ENCODE measurements around the gene MATCAP1.

The MATCAP1 gene

GRCh38 chr16:67207249-67208091 lies 23.7 kb upstream of the MATCAP1 start:
- peak; percentile 36 for DNase-seq

- DNase-seq, result no peak
These were observed 23.1 kb upstream of the MATCAP1 start for GRCh38 chr16:67206838-67207248.

- DNase-seq, result no peak
These were observed 22.5 kb upstream of the MATCAP1 start for GRCh38 chr16:67206129-67206837.

- DNase-seq, result no peak
These were observed 20.3 kb upstream of the MATCAP1 start for GRCh38 chr16:67204076-67204475.

- DNase-seq, result no peak
These were observed 19.3 kb upstream of the MATCAP1 start for GRCh38 chr16:67202956-67203493.

- no peak for DNase-seq
These were observed 18.7 kb upstream of the MATCAP1 start for GRCh38 chr16:67202426-67202825.

GRCh38 chr16:67201411-67202345 lies 17.9 kb upstream of the MATCAP1 start:
- no peak for DNase-seq

- no peak for DNase-seq
These were observed 16.7 kb upstream of the MATCAP1 start for GRCh38 chr16:67200491-67200890.

GRCh38 chr16:67199808-67200198 lies 16.0 kb upstream of the MATCAP1 start:
- DNase-seq, result no peak

- no peak for DNase-seq
These were observed 15.4 kb upstream of the MATCAP1 start, which contains the start of gene ELMO3 for GRCh38 chr16:67199011-67199807. Gene ELMO3 (plus strand): TSS chr16:67199131. CDS start chr16:67199327, 196 bp downstream.

GRCh38 chr16:67198238-67198734 lies 14.5 kb upstream of the MATCAP1 start:
- peak; percentile 84 for DNase-seq

GRCh38 chr16:67197704-67198103 lies 13.9 kb upstream of the MATCAP1 start:
- no peak for DNase-seq

GRCh38 chr16:67196881-67197280 lies 13.1 kb upstream of the MATCAP1 start:
- DNase-seq, result no peak

GRCh38 chr16:67195676-67196075 lies 11.9 kb upstream of the MATCAP1 start:
- no peak for DNase-seq

- peak; percentile 90 for DNase-seq
These were observed 10.5 kb upstream of the MATCAP1 start for GRCh38 chr16:67194260-67194659.

- DNase-seq, result no peak
These were observed 9.8 kb upstream of the MATCAP1 start for GRCh38 chr16:67193536-67193935.

- DNase-seq, result peak; percentile 52
These were observed 9.1 kb upstream of the MATCAP1 start for GRCh38 chr16:67192781-67193361.

GRCh38 chr16:67191995-67192681 lies 8.4 kb upstream of the MATCAP1 start, which contains the start of gene E2F4:
Gene E2F4 (plus strand): TSS chr16:67192155. CDS start chr16:67192228, 73 bp downstream.
- peak; percentile 97 for DNase-seq

GRCh38 chr16:67191411-67191994 lies 7.7 kb upstream of the MATCAP1 start:
- DNase-seq, result no peak
